Dendritic cell treated with granulocyte-macrophage colony-stimulating factor and Interleukin-4, amounts not matched to agents 40 ng/mL and 50 ng/mL, for 4 days (primary cell): ENCODE data around the gene HLA-DOA.
A peak's percentile ranks its signal among the peaks of the same experiment; 100 is the strongest.

Experiments used
- H3K27ac Mint-ChIP-seq: one replicate; pipeline ENCODE4 v1.8.0; 2022; ENCODE audit warnings: mild to moderate bottlenecking, mixed read lengths
- H3K27me3 Mint-ChIP-seq: one replicate; pipeline ENCODE4 v1.8.0; 2022; ENCODE audit warnings: mild to moderate bottlenecking, mixed read lengths
- H3K36me3 Mint-ChIP-seq: one replicate; pipeline ENCODE4 v1.8.0; 2022; ENCODE audit warnings: low read depth, mixed read lengths
- H3K4me1 Mint-ChIP-seq: one replicate; pipeline ENCODE4 v1.8.0; 2022; ENCODE audit warnings: low read depth, mixed read lengths
- H3K4me3 Mint-ChIP-seq: one replicate; pipeline ENCODE4 v1.8.0; 2022; ENCODE audit warnings: mild to moderate bottlenecking, moderate library complexity, mixed read lengths
- H3K9me3 Mint-ChIP-seq: one replicate; pipeline ENCODE4 v1.8.0; 2022; ENCODE audit warnings: mixed read lengths
- intact Hi-C: fragments of 100-400 bp; cut with micrococcal nuclease; formaldehyde crosslinking; loops from one replicate; pipeline ENCODE4 v1.15.0; 2022

The HLA-DOA gene

DNA sequence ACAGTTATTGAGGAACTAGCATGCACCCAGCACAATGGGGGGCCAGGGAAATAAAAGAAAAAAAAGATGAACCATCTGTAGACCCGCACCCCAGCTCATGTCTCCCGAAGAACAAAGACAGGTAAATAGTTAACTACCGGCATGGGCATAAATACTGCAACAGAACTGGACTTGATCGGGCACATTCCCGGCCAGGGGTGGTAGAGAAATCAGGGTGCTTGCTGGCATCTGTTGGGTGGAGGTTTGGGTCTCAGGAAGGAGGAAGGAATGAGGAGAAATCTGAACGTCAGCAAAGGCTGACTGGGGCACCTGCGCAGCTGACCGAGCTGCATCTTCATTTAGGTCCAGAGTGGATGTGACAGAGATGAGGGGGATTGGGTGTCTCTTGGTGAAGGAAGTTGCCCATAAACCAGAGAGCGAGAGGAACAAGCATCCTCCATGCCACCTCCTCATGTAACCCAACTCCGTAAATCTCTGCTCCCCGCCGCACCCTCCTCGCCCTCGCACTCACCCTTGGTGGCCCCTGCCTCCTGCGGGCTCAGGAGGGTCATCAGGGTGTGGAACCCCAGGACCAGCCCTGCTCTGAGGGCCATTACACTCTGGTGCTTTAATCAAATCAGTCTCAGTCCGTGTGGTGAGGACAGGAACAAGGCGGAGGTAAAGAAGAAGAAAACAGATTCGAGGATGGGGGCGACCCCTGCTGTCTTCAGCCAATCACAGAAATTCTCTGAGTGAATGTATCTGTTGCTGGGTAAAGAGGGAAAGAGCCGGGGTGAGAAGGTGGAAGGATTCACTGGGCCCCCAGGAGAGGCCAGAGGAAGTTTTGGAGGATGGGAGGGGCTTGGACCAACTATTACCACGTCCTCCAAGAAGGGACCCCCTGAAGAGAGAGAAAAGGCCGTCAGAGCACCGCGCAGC is at the start of gene HLA-DOA:
Gene HLA-DOA, minus strand, starts transcription at position 648 of the 918 bp plus-strand sequence.
- Mint-ChIP-seq H3K27me3 (peaks cover 10% of the 10 kb centered on the region), H3K36me3 (peaks cover 56% of the 10 kb centered on the region)

DNA sequence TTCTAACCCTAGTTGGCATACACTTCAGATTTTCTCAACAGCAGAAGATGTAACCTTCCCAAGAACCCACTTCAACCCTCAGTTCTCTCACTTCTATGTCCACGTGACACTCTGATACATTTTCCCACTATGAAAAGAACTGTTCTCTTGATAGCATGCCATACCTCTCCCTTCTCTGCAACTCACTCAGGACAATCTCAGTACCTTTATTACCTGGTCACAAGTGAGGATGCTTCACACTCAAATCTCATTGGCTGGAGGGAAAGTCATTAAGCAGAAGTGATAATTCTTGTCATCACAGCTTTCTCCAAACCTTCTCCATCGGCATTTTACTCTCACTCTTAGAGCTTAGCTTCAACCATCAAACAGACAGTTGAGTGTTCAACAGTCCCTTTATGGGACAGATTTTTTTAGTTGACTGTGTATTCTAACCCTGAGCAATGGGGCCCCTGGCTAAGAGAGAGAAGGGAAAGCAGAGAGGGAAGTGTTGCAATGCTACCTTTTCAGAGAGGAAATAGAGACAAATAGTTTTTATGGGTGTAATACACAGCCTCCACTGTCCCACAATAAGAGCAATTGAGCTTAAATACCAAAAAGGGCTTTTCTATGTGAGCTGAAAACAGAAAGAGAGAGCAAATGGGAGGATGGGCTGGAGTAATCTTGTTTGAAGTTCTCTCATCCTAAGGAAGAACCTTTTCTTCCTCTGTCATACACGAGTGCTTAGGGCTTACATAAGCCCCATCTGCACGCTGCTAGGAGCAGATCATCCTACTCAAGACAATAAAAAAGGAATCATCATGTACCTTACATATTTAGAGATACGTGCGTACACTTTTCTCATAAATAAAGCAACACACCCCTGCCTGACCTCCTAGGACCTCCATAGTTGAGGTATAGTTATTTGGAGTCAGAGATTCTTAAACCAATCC is 48.1 kb upstream of the HLA-DOA start:
- peak overlapping the region; percentile 82 for H3K27ac Mint-ChIP-seq

More for the DNA sequence above, at the start of gene HLA-DOA:
- intact Hi-C loops = no loop called here
- Mint-ChIP-seq H3K4me3 (peak within 1 kb of the TSS; percentile 87), H3K4me1 (peaks cover 53% of the 10 kb centered on the region), H3K9me3 (no peaks in the 10 kb centered on the region), H3K27ac (peak within 1 kb of the TSS; percentile 85)

DNA sequence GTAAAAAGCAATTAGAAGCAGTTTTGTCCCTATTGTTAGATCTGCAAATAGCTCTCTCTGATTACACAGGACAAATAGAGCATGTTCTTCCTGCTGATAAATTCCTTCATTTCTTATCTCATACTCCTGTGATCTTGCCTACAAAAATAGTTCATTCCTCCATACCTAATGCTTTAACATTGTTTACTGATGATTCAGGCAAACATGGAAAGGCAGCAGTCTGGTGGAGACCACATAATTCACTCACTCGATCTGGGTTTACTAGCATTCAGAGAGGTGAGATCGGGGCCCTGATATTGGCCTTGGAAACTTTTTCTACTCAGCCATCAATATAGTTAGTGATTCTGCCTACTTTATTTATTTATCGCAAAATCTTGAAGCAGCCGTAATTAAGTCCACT is 43.8 kb upstream of the HLA-DOA start:
- H3K36me3 Mint-ChIP-seq = no peaks in the 10 kb centered on the region
- no peaks in the 10 kb centered on the region for H3K27me3 Mint-ChIP-seq
- no peak overlapping the region for H3K4me3 Mint-ChIP-seq
- peaks cover under 1% of the 10 kb centered on the region for H3K9me3 Mint-ChIP-seq
- intact Hi-C loops = no loop called here
- no peak overlapping the region for H3K27ac Mint-ChIP-seq
- H3K4me1 Mint-ChIP-seq = peaks cover 38% of the 10 kb centered on the region

More for the DNA sequence above, 48.1 kb upstream of the HLA-DOA start:
- intact Hi-C loops = no loop called here
- peaks cover 26% of the 10 kb centered on the region for H3K4me1 Mint-ChIP-seq
- H3K4me3 Mint-ChIP-seq = no peak overlapping the region
- peaks cover 15% of the 10 kb centered on the region for H3K9me3 Mint-ChIP-seq
- peaks cover 6% of the 10 kb centered on the region for H3K36me3 Mint-ChIP-seq
- H3K27me3 Mint-ChIP-seq = no peaks in the 10 kb centered on the region

DNA sequence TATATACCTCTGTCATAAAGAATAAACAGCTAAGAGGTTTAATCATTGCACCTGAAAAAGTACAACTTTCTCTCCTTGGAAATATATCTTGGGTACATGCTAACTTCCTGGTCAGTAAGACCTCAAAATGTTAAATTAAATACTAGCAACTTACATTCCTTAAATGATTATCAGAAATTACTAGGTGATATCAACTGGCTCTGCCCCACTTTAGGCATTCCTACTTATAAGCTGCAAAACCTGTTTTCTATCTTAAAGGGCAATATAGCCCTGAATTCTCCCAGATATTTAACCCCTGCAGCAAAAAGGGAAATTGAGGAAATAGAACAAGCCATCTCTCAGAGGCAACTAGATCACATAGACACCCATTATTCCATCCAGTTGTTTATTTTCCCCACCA is 43.2 kb upstream of the HLA-DOA start:
- no peak overlapping the region for H3K4me3 Mint-ChIP-seq
- H3K27me3 Mint-ChIP-seq = no peaks in the 10 kb centered on the region
- no peak overlapping the region for H3K27ac Mint-ChIP-seq
- intact Hi-C loops = no loop called here
- no peaks in the 10 kb centered on the region for H3K9me3 Mint-ChIP-seq
- peaks cover 32% of the 10 kb centered on the region for H3K4me1 Mint-ChIP-seq
- H3K36me3 Mint-ChIP-seq = no peaks in the 10 kb centered on the region

DNA sequence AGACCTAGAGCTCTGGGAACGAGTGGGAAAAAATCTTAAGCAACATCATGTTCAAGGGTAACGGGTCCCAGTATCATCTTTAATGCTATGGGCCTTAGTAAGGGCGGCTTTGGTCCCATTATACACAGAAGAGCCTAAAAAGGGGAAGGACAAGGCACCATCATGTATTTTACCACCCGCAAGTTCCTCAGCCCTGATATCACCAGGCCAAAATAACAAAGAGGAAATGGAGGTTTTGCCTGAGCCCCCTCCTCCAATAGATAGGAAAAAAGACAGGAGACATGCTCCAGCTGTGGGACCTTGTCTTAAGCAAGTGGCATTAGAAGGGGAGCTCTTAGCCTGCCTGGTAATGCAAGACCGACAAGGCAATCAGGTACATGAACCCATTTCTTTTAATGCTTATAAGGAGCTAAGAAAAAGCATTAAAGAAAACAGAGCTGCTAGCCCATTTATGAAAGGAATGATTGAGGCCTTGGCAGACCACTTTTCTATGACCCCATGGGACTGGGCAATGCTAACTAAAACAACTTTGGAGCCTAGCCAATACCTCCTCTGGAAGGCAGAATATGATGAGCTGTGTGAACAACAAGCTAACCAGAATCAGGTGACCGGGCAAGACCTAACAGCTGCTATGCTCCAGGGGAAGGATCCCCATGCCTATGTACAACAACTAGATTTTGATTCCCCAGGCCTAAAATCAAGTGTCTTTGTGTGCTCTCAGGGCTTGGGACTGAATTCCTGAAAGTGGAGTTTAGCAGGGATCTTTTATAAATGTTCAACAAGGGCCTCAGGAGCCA is 40.8 kb upstream of the HLA-DOA start:
- H3K27ac Mint-ChIP-seq = peak overlapping the region; percentile 75

DNA sequence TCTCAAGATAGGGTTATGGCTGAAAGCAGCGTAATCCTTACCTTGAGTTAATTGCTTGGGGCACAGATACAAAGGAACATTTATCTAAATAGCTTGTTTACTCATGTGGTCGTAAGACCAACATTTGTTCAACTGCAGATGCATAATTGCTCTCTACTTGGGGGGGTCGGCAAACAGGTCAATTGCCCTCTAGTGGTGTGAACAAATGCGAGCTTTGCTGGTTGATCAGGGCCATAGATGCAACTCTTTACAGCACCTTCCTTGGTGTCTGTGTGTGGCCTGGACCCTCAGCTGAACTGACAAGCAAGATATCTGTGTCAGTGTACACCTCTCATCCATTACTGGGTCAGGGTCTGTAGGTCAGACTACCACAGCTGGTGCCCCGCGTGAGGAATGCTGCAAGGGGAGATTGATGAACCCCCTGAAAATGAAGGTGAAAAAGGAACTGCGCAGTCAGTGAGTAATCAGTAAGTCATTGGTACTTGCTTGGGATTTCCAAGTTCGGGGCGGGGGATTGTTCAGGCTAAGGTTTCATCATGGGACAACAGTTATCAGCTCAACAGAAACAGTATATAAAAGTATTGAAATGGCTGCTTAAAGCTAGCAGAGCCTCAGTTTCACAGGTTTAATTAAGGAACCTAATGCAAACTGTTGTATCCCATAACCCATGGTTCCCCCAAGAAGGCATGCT is 40.1 kb upstream of the HLA-DOA start:
- Mint-ChIP-seq H3K9me3 (no peaks in the 10 kb centered on the region), H3K36me3 (no peaks in the 10 kb centered on the region), H3K27me3 (peaks cover 4% of the 10 kb centered on the region), H3K4me1 (peaks cover 32% of the 10 kb centered on the region), H3K27ac (peak overlapping the region; percentile 75), H3K4me3 (no peak overlapping the region)
- intact Hi-C loops = no loop called here

More for the DNA sequence above, 40.8 kb upstream of the HLA-DOA start:
- no peak overlapping the region for H3K4me3 Mint-ChIP-seq
- peaks cover 32% of the 10 kb centered on the region for H3K4me1 Mint-ChIP-seq
- H3K36me3 Mint-ChIP-seq = no peaks in the 10 kb centered on the region
- intact Hi-C loops = no loop called here
- no peaks in the 10 kb centered on the region for H3K9me3 Mint-ChIP-seq
- peaks cover 4% of the 10 kb centered on the region for H3K27me3 Mint-ChIP-seq

DNA sequence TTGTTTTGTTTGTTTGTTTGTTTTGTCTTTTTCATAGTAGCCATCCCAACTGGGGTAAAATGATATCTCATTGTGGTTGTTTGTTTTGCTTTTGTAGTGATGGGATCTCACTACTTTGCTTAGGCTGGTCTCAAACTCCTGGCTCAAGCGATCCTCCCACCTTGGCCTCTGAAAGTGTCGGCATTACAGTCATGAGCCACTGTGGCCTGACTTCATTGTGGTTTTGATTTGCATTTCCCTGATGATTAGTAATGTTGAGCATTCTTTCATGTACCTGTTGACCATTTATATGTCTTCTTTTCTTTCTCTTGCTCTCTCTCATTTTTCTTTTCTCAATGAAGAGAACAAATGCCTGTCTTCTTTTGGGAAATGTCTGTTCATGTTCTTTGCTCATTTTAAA is 30.8 kb upstream of the HLA-DOA start:
- Mint-ChIP-seq H3K4me1 (no peaks in the 10 kb centered on the region), H3K9me3 (peaks cover 13% of the 10 kb centered on the region), H3K36me3 (peaks cover 6% of the 10 kb centered on the region), H3K27ac (peak overlapping the region; percentile 21), H3K4me3 (no peak overlapping the region), H3K27me3 (no peaks in the 10 kb centered on the region)
- intact Hi-C loops = no loop called here

DNA sequence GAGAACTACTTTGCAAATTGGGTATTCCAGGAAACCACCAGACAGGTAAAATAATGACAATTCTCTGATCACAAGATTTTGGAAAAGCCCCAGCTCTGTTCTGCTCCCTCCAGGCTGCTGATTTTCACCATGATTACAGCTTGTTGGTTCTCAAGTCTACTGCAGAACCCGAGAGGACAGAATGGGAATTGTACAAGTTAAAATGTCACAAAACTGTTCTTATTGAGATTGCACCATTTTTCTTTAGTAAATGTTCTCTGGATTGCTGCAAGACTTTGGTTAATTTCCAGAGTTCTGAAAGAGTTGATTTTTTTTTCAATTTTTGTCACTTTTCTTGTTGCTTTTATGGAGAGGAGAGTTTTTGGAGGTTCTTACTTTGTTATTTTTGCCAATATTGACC is 27.1 kb upstream of the HLA-DOA start:
- peaks cover 16% of the 10 kb centered on the region for H3K36me3 Mint-ChIP-seq
- peaks cover 25% of the 10 kb centered on the region for H3K9me3 Mint-ChIP-seq
- H3K4me3 Mint-ChIP-seq = no peak overlapping the region
- no peak overlapping the region for H3K27ac Mint-ChIP-seq
- intact Hi-C loops = no loop called here
- H3K27me3 Mint-ChIP-seq = no peaks in the 10 kb centered on the region
- H3K4me1 Mint-ChIP-seq = peaks cover 11% of the 10 kb centered on the region

DNA sequence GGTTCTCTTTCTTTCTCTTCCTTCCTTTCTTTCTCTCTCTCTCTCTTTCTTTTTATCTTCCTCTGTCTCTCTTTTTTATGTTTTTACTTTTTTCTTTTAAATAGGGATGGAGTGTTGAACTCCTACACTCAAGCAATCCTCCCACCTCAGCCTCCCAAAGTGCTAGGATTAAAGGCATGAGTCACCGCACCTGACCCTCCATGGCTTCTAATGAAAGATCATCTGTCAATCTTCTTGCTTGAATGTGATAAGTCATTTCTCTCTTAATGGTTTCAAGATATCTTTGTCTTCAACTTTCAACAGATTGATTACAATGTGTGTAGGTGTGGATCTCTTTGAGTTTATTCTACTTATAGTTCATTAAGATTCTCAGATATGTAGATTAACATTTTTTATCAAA is 25.2 kb upstream of the HLA-DOA start:
- Mint-ChIP-seq H3K4me1 (peaks cover 22% of the 10 kb centered on the region), H3K27ac (peak overlapping the region; percentile 75), H3K36me3 (peaks cover 16% of the 10 kb centered on the region), H3K9me3 (peaks cover 25% of the 10 kb centered on the region), H3K27me3 (no peaks in the 10 kb centered on the region), H3K4me3 (no peak overlapping the region)
- intact Hi-C loops = no loop called here

DNA sequence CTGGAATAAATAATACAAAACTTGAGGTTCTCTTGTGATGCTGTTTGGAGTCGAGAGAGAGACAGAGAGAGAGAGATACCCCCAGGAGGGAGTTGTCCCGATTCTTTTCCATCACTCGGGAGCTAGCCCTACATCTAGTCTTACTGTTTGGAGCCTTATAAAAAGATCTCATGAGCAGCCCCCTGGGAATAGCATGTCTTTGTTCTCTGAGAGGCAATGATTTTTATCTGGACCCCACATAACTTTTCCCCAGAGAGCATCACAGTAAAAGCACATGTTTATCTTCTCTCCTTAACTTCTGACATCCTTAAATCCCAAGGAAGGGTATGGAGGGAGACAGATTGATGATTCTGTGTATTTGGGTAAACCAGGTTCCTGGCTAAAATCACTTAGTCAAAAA is 20.9 kb upstream of the HLA-DOA start:
- Mint-ChIP-seq H3K4me3 (peak overlapping the region; percentile 65), H3K9me3 (peaks cover 13% of the 10 kb centered on the region), H3K4me1 (peaks cover 43% of the 10 kb centered on the region), H3K27ac (peak overlapping the region; percentile 98), H3K27me3 (no peaks in the 10 kb centered on the region), H3K36me3 (peaks cover 11% of the 10 kb centered on the region)
- intact Hi-C loops = no loop called here

DNA sequence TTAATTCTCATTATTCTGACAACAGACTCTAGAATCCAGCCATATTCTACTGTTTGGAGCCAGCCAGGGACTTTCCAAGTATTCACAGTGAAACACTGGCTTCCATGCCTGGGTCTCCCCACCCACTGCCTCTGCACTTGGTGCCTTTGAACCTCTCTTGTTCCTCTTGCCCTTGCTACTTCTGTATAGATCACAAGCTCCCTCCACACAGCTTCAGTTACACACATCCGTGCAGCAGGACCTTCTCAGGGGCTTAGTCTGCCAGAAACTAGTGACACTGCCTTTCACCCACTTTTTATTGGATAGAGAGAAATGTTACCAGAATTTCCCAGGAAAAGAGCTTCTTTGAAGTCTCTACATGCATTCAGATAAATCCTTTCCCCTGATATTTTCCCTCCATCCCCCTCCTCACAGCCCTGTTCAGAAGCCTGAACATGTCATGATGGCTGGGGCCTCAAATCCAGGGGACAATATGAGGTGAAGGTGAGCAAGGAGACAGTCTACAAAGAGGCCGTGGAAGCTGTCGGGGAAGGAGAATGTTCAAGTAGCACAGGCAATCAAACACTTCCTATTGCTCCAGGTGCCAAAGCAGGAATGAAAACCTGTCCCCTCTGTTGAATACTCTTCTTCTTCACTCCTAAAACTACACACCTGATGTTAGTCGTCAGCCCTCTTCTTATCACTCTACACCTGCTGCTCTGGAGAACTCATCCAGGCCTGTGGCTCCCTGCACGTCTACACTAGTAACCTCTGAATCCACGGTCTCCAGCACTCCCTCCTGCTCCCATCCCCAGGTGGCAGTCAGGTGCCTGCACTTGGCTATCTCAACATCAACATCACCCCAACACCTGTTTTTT is 20.2 kb upstream of the HLA-DOA start:
- Mint-ChIP-seq H3K4me1 (peaks cover 48% of the 10 kb centered on the region), H3K4me3 (peak overlapping the region; percentile 65), H3K27me3 (no peaks in the 10 kb centered on the region), H3K27ac (peak overlapping the region; percentile 98), H3K9me3 (peaks cover 6% of the 10 kb centered on the region), H3K36me3 (peaks cover 4% of the 10 kb centered on the region)
- intact Hi-C loops = loop anchor here (1.0 to 2.0 kb wide), 3 partner anchors 10 to 43 kb away; partner anchors contain the start of gene HLA-DPA1

DNA sequence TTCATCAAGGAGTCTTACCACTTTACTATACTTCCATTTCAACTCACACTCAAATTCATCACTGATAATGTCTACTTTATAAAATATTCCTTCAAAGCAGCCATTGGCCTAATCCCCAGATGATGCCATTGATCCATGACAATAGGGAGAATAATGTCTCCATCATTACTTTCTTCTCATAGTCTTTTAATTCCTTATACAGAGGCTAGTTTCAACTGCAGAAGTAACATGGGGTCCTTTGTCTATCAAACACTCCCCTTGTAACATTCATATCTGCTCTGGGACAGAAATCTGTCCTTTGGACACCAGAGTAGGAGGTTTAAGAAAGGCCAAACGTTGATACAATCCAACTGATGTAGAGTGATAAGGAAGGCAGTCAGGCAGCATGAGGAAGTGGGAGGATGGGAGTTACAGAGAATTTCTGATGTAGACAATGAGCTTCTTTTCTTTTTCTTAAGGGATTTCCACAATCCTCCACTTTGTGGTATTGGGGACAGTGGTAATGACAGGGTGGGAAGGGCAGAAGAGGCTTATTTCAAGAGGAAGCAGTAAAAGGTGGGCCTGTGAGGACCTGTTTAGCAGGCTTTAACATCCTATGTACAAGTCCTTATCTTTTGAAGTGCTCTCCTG is 18.9 kb upstream of the HLA-DOA start:
- Mint-ChIP-seq H3K27me3 (no peaks in the 10 kb centered on the region), H3K36me3 (no peaks in the 10 kb centered on the region), H3K9me3 (no peaks in the 10 kb centered on the region), H3K4me1 (peaks cover 53% of the 10 kb centered on the region), H3K4me3 (peak overlapping the region; percentile 26), H3K27ac (peak overlapping the region; percentile 98)
- intact Hi-C loops = loop anchor here (2.0 kb wide), 2 partner anchors 14 to 44 kb away; partner anchors contain the start of gene HLA-DPA1
